ENCODE results near the gene ZFTA.
"Not testable (repeated sequence)": the region's sequence is repeated elsewhere in the genome, so short reads cannot be mapped to it uniquely, and the experiment has no call there.

ZFTA gene

DNA sequence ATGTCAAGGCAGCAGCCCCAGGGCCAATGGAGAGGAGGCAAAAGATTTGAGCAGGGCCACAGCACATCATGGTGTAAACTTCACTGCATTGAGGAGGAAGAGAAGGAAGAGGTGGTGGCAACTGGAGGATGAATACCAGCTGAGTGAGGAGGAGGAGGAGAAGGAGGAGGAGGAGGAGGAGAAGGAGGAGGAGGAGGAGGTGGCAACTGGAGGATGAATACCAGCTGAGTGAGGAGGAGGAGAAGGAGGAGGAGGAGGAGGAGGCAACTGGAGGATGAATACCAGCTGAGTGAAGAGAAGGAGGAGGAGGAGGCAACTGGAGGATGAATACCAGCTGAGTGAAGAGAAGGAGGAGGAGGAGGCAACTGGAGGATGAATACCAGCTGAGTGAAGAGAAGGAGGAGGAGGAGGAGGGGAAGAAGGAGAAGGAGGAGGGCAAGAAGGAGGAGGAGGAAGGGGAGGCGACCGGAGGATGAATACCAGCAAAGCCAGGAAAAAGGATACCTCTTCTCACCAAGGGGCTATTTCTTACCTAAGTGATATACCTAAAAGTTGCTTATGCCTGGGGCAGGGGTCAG, 3.3 kb upstream of the ZFTA start:
- not testable (repeated sequence) for DNase-seq

DNA sequence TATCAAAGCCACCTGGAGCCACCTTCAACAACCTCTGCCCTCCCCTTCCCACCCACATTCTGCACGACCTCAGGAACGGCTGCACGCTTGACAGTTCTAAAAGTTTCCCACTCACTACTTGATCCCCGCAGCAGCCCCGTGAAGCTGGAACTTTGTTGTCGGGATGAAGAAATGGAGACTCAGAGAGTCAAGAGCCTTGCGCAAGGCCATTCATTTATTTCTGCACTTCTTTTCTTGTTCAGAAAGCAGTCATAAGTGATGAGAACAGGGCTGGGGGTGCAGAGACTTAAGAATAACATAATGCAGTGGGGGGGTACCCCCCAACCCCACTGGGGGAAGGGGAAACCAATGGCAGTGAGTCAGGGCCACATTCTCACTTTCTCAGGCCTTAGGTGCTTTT, 2.2 kb upstream of the ZFTA start:
- no peak for DNase-seq

DNA sequence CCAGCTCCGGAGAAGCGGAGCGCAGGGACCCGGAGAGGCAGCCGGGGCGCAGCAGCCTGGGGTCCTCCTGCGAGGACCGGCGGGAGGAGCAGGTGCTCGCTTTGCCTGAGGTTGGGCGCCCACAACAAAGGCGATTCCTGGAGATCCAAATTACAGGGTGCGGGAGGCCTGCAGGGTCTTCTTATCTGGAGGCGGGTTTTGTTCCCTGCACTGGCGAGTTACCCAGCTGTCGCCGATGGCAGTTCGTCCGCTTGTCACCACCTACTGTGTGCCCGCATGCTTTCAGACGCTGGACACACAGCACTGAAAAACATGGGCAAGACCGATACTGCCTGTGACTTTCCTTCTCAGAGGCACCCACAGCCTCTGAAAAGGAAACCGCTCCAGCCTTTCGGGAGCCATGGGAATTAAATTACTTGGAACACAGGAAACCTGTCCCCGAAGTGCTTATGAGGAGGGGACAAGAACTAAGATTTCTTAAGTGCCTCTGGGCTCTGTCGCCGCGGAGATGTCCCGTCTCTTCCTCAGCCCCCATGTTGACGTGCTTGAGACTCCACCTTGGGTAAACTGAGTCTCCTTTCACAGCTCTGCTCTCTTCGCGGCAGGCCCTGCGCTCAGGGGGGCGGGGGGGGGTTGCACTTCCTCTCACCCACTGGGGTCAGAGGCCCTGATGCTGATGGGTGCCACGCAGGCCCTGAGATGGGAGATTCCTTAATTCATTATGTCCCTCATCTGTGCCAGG, 1.3 kb upstream of the ZFTA start:
- no peak for DNase-seq

DNA sequence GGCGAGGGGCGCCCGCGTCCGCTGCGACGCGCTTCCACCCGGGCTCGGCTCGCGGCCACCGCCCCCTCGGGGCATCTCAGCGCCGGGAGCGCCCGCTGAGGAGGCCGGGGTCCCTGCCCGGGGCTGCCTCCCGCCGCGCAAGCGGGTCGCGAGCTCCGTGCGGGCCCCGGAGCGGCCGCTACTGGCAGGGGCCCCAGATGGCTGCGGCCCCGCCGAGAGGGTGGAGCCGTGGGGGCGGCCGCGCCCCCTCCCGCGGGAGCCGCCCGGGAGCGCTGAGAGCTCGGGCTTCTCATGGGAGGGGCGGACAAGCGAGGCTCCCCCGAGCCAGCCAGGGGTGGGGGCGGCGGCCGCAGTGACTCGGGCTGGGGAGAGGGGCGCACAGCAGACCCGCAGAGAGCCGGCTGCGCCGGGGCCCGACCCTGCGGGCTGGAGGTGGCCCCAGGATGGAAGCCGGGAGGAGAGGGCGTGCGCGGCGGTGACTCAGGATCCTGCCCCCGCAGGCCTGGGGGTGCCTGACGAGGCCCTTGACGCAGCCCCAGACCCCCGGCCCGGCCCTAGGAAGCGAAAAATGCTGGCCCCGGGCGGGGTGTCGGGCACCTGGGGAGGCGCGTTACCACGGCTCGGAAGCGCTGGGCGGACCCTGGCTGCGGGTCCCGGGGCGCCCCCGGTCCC, 603 bp upstream of the ZFTA start:
- DNase-seq, result peak; percentile 56 to 68

DNA sequence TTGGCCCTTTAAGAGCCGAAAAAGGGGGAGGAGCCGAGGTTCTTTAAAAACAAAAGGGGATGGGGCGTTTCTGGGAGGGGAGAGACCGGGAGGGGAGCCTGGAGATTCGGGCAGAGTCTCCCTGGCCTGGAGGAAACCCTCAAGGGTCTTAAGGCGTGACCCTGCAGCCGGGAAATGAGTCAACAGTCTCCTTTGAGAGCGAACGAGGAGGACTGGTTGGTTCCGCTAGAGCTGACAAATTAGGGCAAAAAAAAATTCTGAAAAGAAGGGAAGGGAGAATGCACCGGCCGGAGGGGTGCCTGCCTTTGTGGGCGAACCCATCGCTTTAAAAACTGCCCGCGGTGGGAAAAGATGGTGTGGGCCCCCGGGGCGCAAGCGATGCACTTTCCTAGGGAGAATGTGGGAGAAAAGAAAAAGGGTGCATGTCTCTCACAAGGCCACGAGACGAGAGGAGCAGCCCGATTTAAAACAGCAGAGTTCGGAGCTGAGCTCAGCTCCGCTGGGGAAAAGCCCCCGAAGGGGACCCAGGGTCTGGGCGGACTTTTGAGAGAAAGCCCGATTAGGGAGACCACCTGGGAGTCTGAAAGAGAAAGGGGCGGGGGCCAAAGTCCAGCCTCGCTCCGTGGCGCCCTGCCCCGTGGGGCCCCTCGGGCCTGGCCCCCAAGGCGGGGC, 874 bp downstream of the ZFTA start:
- DNase-seq, result peak; percentile 59 to 62

DNA sequence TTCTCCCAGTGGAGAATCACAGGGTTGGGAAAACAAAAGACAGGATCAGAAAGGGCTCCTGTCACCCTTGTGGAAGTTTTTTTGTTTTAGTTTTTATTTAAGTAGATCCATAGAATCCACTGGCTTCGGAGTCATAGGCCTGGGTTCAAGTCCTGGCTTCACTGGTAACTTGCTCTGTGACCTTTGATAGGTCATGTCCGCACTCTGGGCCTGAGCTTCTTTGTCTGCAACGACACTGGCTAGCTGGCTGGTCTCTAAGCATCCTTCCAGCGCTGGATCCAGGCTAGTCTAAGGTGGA, 1.4 kb downstream of the ZFTA start:
- no peak for DNase-seq

DNA sequence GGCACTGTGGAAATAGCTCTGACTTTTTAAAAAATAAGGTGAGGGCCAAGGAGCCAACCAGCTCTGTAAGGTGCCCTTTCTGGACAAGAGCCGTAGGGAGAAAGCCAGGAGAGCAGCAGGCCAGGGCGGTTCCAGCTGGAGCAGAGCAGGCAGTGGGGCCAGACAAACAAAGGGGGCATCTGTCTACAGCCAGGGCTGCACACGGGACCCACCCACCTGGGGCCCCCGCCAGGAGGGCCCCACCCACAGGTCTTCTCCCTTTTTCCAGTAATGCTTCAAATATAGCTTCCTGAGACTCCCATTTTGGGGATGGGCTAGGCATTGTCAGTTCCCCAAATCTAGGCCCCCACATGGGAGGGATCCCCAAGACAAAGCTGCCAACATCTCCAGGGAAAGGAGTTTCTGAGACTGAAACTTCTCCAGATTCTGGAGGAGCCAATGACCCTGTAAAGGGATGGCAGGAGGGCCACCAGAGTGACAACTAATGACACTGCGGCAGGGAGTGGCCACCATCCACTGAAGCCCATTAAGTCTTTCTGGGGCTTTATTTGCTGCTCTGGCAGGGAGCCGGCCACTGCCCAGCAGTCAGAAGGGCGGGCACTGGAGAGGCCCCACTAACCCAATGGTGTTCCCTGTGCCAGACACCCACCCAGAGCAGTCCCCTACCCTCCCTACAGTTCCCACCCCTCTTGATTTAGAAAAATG, 1.9 kb downstream of the ZFTA start:
- no peak for DNase-seq

DNA sequence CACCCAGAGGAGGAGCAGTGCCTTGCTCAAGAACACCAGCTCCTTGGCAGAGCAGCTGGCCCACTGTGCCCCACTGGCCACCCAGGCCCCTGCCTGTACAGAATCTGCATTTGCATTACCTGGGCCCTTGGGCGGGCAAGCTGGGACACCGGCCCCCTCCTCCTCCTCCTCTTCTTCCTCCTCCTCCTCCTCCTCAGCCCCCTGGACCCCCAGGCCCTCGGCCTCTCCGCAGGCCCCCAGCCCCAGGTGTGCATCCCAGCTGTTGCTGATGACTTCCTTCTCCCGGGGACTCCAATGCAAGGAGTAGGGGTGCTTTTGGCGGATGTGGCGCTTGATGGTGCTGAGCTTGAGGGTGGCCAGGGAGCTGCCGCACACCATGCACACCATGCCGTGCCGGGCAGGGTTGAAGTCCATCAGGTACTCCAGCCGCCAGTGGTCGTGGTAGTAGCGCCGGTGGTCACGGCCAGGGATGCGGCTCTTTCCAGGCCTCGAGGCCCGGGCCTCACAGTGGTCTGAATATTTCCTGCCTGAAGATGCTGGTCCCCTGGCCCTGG, 2.8 kb downstream of the ZFTA start:
- no peak for DNase-seq

DNA sequence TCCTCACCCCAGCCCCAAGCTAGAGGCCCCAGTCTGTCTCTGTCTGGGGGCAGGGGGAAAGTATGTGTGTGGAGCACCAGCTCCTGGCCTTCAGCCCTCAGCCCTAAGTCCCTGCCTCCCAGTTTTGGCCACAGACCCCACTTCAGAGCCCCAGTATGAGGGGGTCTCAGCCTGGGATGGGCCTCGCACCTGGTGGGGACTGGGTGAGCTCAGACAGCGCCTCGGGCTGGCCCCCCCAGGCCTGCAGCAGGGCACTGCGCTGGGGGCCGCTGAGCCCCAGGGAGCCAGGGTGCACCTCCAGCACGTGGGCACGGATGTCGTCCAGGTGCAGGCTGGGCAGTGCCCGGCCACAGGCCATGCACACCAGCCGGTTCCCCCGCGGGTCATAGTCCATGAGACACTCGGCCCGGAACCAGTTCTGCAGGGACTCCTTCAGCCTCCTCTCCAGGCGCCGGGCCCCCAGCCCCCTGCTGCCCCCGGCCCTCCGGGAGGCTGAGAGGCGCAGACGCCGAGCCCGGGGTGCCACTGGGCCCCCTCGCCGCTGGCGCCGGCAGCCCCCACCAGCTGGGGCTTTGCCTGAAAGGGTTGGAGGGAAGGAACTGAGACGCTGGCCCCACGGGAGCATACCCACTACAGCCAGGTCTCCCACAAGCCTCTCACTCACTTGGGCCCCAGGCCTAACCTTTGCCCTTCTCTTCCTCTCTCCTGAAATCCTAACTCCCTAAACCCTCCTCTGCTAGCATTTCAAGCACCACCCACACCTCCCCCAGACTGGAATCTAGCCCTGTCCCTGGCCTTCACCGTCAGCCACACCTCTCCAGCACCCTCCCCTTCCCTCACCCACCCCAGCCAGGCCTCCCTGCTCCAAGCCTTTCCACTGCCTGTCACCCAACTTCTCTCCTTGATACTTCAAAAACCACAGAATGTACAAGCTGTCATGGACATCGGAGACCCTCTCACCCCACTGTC, 3.6 kb downstream of the ZFTA start:
- DNase-seq, result no peak

DNA sequence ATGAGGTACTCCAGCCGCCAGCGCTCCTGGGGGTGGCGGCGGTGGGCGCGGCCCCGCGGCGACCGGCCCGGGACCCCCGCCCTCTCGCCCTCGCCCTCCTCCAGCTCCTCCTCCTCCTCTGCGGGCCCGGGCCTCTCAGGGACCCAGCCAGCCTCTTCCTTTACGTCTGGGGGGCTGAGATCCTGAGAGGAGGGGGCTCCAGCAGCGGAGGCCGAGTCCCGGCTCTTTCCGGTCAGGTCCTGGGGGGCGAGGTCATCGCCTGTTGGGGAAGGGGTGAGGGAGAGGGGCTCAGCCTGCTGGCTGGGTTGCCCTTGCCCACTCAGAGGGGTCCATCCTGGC, 4.3 kb downstream of the ZFTA start:
- DNase-seq, result no peak

DNA sequence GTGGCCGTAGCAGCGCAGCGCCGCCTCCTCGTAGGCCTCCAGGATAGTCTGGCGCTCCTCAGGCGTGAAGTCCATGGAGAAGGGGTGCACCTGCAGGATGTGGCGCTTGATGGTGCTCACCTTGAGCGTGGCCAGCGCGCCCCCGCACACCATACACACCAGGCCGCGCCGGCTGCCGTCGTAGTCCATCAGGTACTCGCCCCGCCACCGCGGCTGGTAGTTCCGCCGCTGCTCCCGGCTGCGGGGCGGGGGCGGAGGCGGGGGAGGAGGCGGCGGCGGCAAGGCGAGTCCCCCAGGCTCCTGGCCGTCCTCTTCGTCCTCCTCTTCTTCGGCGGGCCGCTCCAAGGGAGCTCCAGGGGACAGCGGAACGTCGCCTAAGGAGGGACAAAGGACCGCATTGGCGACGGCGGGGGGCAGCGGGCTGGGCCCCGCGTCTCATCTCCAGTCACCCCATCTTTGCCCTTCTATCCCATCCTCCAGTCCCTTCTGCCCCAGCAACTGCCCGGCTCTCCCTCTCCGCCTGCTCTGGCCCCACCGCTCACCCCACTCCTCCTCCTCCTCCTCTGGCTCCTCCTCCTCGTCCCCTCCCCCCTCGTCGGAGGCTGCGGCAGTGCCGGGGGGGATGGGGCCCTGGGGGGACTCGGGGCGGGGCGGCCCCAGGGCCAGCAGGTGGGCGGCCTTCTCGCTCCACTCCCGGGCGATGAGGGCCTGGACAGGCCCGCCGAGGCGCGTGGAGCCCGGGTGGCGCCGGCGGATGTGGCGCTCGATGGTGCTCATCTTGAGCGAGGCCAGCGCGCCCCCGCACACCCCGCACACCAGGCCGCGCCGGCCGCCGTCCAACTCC, 4.9 kb downstream of the ZFTA start:
- no peak for DNase-seq

DNA sequence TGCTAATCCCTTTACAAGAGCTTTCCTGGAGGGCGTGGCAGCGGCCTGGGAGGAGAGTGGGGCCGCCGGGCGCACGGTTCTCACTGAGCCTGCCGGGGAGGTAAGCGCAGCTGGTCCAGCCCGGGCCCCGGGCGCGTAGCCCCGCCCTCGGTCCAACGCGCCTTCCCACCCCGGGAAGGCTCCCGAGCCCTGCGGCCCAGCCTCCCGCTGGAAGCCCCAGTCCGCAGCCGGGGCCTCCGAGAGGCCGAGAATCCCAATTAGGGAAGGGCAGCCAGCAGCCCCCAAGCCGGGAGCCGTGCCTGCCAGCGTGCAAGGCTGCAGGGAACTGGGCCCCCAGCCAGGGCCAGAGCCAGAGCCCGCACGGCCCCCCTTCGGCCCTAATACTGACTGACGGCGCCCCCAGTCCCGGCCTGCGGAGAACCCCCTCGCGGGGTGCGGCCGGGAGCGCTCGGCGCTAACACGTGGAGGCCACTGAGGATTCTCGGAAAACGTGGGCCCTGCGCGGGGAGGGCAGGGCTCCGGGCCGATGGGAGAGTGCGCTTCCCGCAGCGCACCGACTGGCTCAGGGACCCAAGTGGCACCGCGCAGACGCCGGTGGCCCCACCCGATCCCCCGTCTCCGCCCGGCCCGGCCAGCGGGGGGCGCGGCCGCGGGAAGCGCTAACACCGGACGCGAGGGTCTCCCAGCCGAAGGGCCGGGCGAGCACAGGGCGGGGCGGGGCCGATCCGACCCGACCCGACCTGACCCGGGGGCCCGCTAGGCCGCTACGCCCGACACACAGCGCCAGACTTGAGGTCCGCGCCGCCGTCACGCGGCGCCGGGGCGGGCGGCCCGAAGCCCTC, 5.7 kb downstream of the ZFTA start:
- DNase-seq, result no peak

DNA sequence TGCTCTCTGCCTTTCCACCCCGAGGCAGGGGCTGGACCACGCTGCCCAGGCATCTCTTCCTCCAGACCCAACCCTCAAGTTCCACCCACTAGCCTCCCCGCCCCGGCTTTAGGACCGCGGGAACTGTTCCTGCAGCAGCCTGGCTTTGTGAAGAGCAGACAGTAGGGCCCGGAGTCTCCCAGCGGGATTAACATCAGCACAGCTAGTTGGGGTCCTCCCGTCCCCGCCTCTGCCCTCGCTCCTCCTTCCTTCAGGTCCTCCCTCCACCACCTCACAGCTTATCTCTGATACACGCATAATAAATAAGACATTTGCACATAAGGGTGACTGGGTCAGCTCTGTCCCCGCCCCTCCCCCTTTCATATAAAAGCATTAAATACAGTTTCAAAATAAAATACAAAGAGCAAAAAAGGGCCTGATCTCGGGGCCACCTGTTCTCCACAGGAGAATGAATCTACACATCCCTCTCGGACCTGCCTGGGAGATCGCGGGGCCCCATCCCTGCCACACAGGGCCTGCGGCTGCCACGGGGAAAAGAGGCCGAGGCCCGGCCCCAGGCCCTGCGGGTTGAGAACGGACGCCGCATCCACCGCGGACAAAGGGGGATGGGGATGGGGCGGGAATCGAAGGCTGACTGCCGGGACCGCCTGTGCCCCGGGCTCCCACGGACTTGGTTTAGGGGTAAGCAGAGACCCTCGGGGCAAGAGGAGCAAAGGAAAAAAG, 6.5 kb downstream of the ZFTA start:
- DNase-seq, result no peak

DNA sequence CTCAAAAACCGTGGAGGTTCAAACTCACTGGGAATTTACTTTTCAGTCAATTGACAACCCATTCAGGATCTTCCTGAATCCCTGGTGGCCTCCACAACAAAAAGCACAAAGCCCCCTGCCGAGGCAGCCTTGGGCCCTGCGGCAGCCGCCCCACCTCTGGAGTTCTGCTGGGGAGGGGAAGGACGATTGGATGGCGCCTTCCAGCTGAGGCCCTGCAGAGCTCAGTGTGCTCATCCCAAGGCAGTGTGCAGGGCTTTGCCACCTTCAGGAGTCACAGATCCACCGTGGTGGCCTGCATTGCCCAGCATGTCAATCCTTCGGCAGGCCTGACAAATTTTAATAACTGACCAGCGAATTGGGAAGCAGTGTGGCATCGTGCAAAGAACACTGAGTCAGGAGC, 7.4 kb downstream of the ZFTA start:
- no peak for DNase-seq

DNA sequence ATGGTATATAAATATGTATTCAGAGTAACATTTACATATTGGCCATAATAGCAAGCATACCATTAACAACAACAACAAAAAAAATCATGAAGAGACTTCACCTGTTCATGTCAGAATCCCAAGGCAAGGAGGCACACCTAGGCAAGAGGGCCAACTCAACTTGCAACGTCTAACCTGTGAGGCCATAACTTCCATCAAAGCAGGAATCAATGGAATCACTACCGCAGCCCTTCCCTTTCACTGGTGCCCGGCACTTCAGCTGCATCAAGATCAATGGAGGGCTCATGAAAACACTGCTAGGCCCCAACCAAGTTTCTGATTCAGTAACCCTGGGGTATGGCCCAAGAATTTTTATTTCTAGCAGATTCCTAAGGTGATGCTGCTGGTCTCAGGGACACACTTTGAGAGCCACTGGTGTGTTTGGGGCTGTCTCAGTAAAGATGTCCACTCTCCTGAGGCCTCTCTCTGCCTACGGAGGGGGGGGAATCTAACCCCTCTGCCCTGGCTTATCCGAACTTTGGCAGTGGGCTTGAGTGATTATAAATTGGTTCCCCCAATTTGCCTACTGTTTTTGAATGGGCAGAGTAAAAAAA, 8.0 kb downstream of the ZFTA start:
- no peak for DNase-seq

DNA sequence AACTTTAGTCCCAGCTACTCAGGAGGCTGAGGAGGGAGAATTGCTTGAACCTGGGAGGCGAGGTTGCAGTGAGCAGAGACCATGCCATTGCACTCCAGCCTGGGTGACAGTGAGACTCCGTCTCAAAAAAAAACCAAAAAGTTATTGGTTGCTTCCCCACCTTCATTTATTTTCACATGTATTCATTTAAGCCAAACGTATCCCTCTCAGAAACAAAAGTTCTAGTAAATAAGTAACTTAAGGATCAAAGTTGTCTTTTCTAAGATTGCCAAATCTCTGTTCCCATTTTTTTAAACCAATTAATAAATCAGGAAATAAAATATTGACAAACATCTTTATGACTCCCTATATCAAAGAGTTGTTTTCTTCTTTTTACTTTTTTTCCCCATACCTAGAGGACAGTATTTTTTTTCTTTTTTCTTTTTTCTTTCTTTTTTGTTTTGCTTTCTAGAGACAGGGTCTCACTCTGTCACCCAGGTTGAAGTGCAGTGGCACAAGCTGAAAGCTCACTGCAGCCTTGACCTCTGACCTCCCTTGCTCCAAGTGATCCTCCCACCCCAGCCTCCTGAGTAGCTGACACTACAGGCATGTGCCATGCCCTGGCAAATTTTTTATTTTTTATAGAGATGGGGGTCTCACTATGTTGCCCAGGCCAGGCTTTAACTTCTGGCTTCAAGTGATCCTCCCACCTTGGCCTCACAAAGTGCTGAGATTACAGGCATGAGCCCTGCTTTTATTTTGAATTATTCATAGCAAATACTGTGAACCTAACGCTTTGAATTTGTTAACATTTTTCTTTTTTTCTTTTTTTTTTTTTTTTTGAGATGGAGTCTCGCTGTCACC, 11.4 kb downstream of the ZFTA start:
- DNase-seq, result no peak

DNA sequence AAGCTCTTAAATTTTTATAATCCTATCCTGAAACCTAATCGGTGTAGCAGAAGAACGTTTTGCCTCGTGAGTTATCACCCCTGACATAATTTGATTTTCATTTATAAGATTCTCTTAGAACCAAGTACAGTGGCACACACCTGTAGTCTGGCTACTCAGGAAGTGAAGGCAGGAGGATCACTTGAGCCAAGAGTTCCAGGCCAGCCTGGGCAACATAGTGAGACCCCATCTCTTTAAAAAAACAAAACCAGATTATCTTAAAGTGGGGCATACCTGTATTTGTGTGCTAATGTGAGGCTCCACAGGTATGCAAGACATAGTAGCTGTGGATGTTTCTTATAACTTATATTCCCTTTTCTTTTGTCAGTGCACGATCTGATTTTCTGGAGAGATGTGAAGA, 19.0 kb downstream of the ZFTA start:
- no peak for DNase-seq

DNA sequence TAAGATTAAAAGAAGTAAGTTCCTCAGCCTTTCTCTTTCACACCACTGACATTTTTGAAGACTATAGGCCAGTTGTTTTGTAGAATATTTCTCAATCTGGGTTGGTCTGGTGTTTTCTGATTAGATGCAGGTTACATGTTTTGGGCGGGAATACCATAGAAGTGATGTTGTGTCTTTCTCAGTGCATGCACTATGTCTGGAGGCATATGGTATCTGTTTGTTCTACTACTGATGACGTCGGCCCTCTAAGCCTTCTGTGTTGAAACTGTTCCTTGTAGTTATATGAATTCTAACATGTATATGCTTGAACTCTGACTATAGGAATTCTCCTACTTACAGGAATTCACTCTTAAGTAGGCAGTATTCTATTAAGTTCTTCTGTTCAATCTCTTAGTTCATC, 21.6 kb downstream of the ZFTA start:
- DNase-seq, result no peak

Data from activated T-cell treated with anti-CD3 and anti-CD28 coated beads, Interleukin-2, amount 50 U/mL, for 48 hours (primary cell).